ENCODE results near the gene EGR4.

- TF ChIP-seq SP1 (IDR thresholded peaks at IDR 0.05) (no peak), ELF4 (IDR thresholded peaks at IDR 0.05) (no peak), NFRKB (IDR thresholded peaks at IDR 0.05) (no peak), BHLHE40 (IDR thresholded peaks at IDR 0.05; ENCODE audit: borderline replicate concordance) (no peak), FOXA1 (IDR thresholded peaks at IDR 0.05) (no peak), ZNF384 (IDR thresholded peaks at IDR 0.05) (no peak), PKNOX1 (IDR thresholded peaks at IDR 0.05) (no peak), SUZ12 (IDR thresholded peaks at IDR 0.05) (no peak), L3MBTL2 (conservative IDR thresholded peaks at IDR 0.05) (no peak), HDGF (IDR thresholded peaks at IDR 0.05; ENCODE audit: borderline replicate concordance) (no peak), TARDBP (IDR thresholded peaks at IDR 0.05) (no peak), ARNT (IDR thresholded peaks at IDR 0.05) (no peak), FOXK2 (IDR thresholded peaks at IDR 0.05) (no peak)
Observed at GRCh38 chr2:73266061-73266901, 27.1 kb downstream of the EGR4 start.
